Measurements from ENCODE around the gene OPRM1. TPM values are rescaled to one million over a fixed set of nuclear protein-coding genes. Genes with fewer than 3 reads are reported as not detected.
"Not testable (repeated sequence)": the region's sequence is repeated elsewhere in the genome, so short reads cannot be mapped to it uniquely, and the experiment has no call there.

Gene OPRM1
- total RNA-seq, 2 donors from 2014 or later, result 3.1 TPM; not detected in 1

DNA sequence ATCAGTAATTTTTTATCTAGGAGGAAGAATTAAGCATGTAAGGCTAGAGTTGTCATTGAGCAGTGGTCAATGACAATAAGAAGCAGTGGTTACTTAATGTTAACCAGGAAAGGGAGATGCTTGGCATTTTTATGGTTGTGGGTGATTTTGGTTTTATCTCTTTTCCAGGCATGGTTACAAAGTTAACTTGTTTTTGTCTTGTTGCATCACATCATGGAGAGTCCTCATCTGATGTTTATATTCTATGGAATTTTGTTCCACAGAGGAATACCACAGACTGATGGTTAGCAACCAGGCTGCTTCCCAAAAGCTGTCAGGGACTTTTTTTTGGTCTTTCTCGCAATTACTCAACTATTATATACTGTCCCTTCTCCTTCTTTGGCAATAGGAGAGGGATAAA, 32.7 kb downstream of the OPRM1 start:
- DNase-seq, result no peak
- 39 to 61% methylated on average over 1 of the region's 1 CpG for WGBS, 2 donors
- Histone ChIP-seq H3K4me3 (no peak overlapping the region), H3K9me3 (no peaks in the 10 kb centered on the region), H3K27me3 (no peaks in the 10 kb centered on the region), H3K36me3 (replicated peaks in 1 of 2; ENCODE audit: insufficient read depth in 1 of 2, low read depth in 2 of 2) (no peaks in the 10 kb centered on the region), H3K4me1 (no peaks in the 10 kb centered on the region), H3K27ac (no peak overlapping the region)
- TF ChIP-seq POLR2A (IDR thresholded peaks at IDR 0.05), result no peak
- TF ChIP-seq, protein P1, sequence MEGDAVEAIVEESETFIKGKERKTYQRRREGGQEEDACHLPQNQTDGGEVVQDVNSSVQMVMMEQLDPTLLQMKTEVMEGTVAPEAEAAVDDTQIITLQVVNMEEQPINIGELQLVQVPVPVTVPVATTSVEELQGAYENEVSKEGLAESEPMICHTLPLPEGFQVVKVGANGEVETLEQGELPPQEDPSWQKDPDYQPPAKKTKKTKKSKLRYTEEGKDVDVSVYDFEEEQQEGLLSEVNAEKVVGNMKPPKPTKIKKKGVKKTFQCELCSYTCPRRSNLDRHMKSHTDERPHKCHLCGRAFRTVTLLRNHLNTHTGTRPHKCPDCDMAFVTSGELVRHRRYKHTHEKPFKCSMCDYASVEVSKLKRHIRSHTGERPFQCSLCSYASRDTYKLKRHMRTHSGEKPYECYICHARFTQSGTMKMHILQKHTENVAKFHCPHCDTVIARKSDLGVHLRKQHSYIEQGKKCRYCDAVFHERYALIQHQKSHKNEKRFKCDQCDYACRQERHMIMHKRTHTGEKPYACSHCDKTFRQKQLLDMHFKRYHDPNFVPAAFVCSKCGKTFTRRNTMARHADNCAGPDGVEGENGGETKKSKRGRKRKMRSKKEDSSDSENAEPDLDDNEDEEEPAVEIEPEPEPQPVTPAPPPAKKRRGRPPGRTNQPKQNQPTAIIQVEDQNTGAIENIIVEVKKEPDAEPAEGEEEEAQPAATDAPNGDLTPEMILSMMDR (IDR thresholded peaks at IDR 0.05), result no peak
- intact Hi-C loops (cut with DNase I), result no loop called here
- no peak for ATAC-seq

- ATAC-seq; H3K4me3 ChIP-seq; H3K27me3 ChIP-seq; intact Hi-C loops (cut with DNase I); DNase-seq; H3K4me1 ChIP-seq; H3K9me3 ChIP-seq; H3K36me3 ChIP-seq (replicated peaks in 1 of 2; ENCODE audit: insufficient read depth in 1 of 2, low read depth in 2 of 2); H3K27ac ChIP-seq: not testable (repeated sequence)
- 73 to 82% methylated on average over 2 of the region's 2 CpGs for WGBS, 2 donors
Observed at GRCh38 chr6:154078596-154078995, 39.6 kb downstream of the OPRM1 start.

- DNase-seq (no peak), ATAC-seq (no peak)
- WGBS, 2 donors, result 81 to 83% methylated on average over 8 of the region's 8 CpGs
- TF ChIP-seq POLR2A (IDR thresholded peaks at IDR 0.05), result no peak
- TF ChIP-seq, protein P1 (IDR thresholded peaks at IDR 0.05), result no peak
- Histone ChIP-seq H3K27ac (no peak overlapping the region), H3K4me1 (no peaks in the 10 kb centered on the region), H3K27me3 (no peaks in the 10 kb centered on the region), H3K36me3 (replicated peaks in 1 of 2; ENCODE audit: insufficient read depth in 1 of 2, low read depth in 2 of 2) (no peaks in the 10 kb centered on the region), H3K9me3 (no peaks in the 10 kb centered on the region), H3K4me3 (no peak overlapping the region)
- intact Hi-C loops (cut with DNase I), result no loop called here
Observed at GRCh38 chr6:154080461-154081189, 41.6 kb downstream of the OPRM1 start.

- Histone ChIP-seq H3K9me3 (no peaks in the 10 kb centered on the region), H3K4me3 (no peak overlapping the region), H3K4me1 (no peaks in the 10 kb centered on the region), H3K36me3 (replicated peaks in 1 of 2; ENCODE audit: insufficient read depth in 1 of 2, low read depth in 2 of 2) (no peaks in the 10 kb centered on the region), H3K27me3 (no peaks in the 10 kb centered on the region), H3K27ac (no peak overlapping the region)
- WGBS, 2 donors, result 47 to 60% methylated on average over 3 of the region's 3 CpGs
- intact Hi-C loops (cut with DNase I), result no loop called here
- no peak for TF ChIP-seq POLR2A (IDR thresholded peaks at IDR 0.05)
- TF ChIP-seq, protein P1 (IDR thresholded peaks at IDR 0.05), result no peak
- ATAC-seq (no peak), DNase-seq (no peak)
Observed at GRCh38 chr6:154086510-154086909, 47.5 kb downstream of the OPRM1 start.

- no peaks in the 10 kb centered on the region for H3K36me3 ChIP-seq (replicated peaks in 1 of 2; ENCODE audit: insufficient read depth in 1 of 2, low read depth in 2 of 2)
- intact Hi-C loops (cut with DNase I), result no loop called here
- WGBS, 2 donors, result 59 to 64% methylated on average over 5 of the region's 5 CpGs
- no peak overlapping the region for H3K4me3 ChIP-seq
- no peaks in the 10 kb centered on the region for H3K9me3 ChIP-seq
- no peak for DNase-seq
- TF ChIP-seq, protein P1 (IDR thresholded peaks at IDR 0.05), result no peak
- no peak for TF ChIP-seq POLR2A (IDR thresholded peaks at IDR 0.05)
- no peak for ATAC-seq
- H3K4me1 ChIP-seq, result no peaks in the 10 kb centered on the region
- no peak overlapping the region for H3K27ac ChIP-seq
- no peaks in the 10 kb centered on the region for H3K27me3 ChIP-seq
Observed at GRCh38 chr6:154092326-154092962, 53.4 kb downstream of the OPRM1 start.

Data from body of pancreas (tissue), 4 donors.